HepG2 (cell line): ENCODE measurements around the gene BSG. TPM values are rescaled to one million over a fixed set of nuclear protein-coding genes. Genes with fewer than 3 reads are reported as not detected.
A peak's percentile ranks its signal among the peaks of the same experiment; 100 is the strongest.

Experiments
- ARHGAP35 ChIP-seq: sonication (generic); formaldehyde crosslinking; IDR thresholded peaks from 2 replicates; pipeline ENCODE4 v1.9.0; 2022; ENCODE audit warnings: mild to moderate bottlenecking, inconsistent platforms, moderate library complexity, missing genetic modification reagents, borderline replicate concordance
- ETV5 ChIP-seq: IDR thresholded peaks from 2 replicates; pipeline ENCODE4 v1.6.1; 2018; ENCODE audit warnings: missing biosample characterization, missing genetic modification reagents, inconsistent platforms, borderline replicate concordance
- FOXA1 ChIP-seq, 2 experiments: fragments of 450-650 bp in 1 of 2; sonication (generic) in 1 of 2; formaldehyde crosslinking in 1 of 2; IDR thresholded peaks; 2 replicates each; pipeline versions ENCODE4 v1.4.0 to v1.6.1; 2016 to 2020; ENCODE audit warnings: missing genetic modification reagents in 1 of 2
- HOXA5 ChIP-seq: sonication (generic); formaldehyde crosslinking; IDR thresholded peaks from 2 replicates; pipeline ENCODE4 v1.4.0; 2020; ENCODE audit warnings: missing genetic modification reagents
- IKZF4 ChIP-seq: sonication (generic); formaldehyde crosslinking; IDR thresholded peaks from 2 replicates; pipeline ENCODE4 v1.5.1; 2020; ENCODE audit warnings: borderline replicate concordance, mild to moderate bottlenecking, low read depth, missing genetic modification reagents; ENCODE audit errors: not compliant biosample characterization
- MATR3 ChIP-seq: sonication (generic); formaldehyde crosslinking; IDR thresholded peaks from 2 replicates; pipeline ENCODE4 v1.4.0; 2020; ENCODE audit warnings: missing genetic modification reagents
- MTA3 ChIP-seq: sonication (generic); formaldehyde crosslinking; IDR thresholded peaks from 2 replicates; pipeline ENCODE4 v1.4.0; 2020; ENCODE audit warnings: missing genetic modification reagents
- MYC ChIP-seq: sonication (generic); formaldehyde crosslinking; IDR thresholded peaks from 2 replicates; pipeline ENCODE4 v1.9.0; 2021; ENCODE audit warnings: missing genetic modification reagents, borderline replicate concordance
- NAIF1 ChIP-seq: sonication (generic); formaldehyde crosslinking; IDR thresholded peaks from 2 replicates; pipeline ENCODE4 v1.5.0; 2020; ENCODE audit warnings: mild to moderate bottlenecking, missing genetic modification reagents, borderline replicate concordance
- NR2F6 ChIP-seq, 2 experiments: IDR thresholded peaks; 2 replicates each; pipeline ENCODE4 v1.6.1; 2016; ENCODE audit warnings: antibody characterized with exemption in 1 of 2, mild to moderate bottlenecking in 1 of 2
- PAX8 ChIP-seq: sonication (generic); formaldehyde crosslinking; IDR thresholded peaks from 2 replicates; pipeline ENCODE4 v1.8.0; 2022; ENCODE audit warnings: mild to moderate bottlenecking, missing genetic modification reagents, borderline replicate concordance
- SMC3 ChIP-seq: IDR thresholded peaks from 2 replicates; pipeline ENCODE4 v1.6.1; 2011; ENCODE audit warnings: low read length, improper control_type of control experiment
- TCF12 ChIP-seq, 2 experiments: fragments of 450-650 bp in 1 of 2; sonication (generic) in 1 of 2; formaldehyde crosslinking in 1 of 2; IDR thresholded peaks; 2 replicates each; pipeline versions ENCODE4 v1.6.1 to v1.8.0; 2017 to 2022; ENCODE audit warnings: antibody characterized with exemption in 1 of 2, mild to moderate bottlenecking in 1 of 2, missing genetic modification reagents in 1 of 2, moderate library complexity in 1 of 2
- TOPORS ChIP-seq: sonication (generic); formaldehyde crosslinking; IDR thresholded peaks from 2 replicates; pipeline ENCODE4 v1.8.0; 2023; ENCODE audit warnings: mild to moderate bottlenecking, missing genetic modification reagents
- ZBTB7B ChIP-seq: sonication (generic); formaldehyde crosslinking; IDR thresholded peaks from 2 replicates; pipeline ENCODE4 v1.4.0; 2020; ENCODE audit warnings: missing genetic modification reagents
- ZFX ChIP-seq: sonication (generic); formaldehyde crosslinking; IDR thresholded peaks from 2 replicates; pipeline ENCODE4 v1.4.0; 2020; ENCODE audit warnings: mild to moderate bottlenecking, low read depth, missing genetic modification reagents, moderate library complexity
- ZNF230 ChIP-seq: sonication (generic); formaldehyde crosslinking; IDR thresholded peaks from 2 replicates; pipeline ENCODE4 v1.4.0; 2020; ENCODE audit warnings: mild to moderate bottlenecking, missing genetic modification reagents
- ZNF431 ChIP-seq: sonication (generic); formaldehyde crosslinking; IDR thresholded peaks from 2 replicates; pipeline ENCODE4 v1.9.0; 2022; ENCODE audit warnings: missing genetic modification reagents, low read depth, mild to moderate bottlenecking, borderline replicate concordance
- ZNF607 ChIP-seq: sonication (generic); formaldehyde crosslinking; IDR thresholded peaks from 2 replicates; pipeline ENCODE4 v1.5.1; 2020; ENCODE audit warnings: missing genetic modification reagents, mild to moderate bottlenecking, borderline replicate concordance
- ZNF776 ChIP-seq: sonication (generic); formaldehyde crosslinking; IDR thresholded peaks from 2 replicates; pipeline ENCODE4 v1.4.0; 2020; ENCODE audit warnings: mild to moderate bottlenecking, missing genetic modification reagents
- polyA plus RNA-seq, 8 experiments: library from polyadenylated mRNA; depleted of rRNA in 3 of 8; stranded (reverse) in 7 of 8; unstranded in 1 of 8; fragments of >200 nt; fragmentation: Illumina TruSeq in 4 of 8; extraction: Trizol in 4 of 8; gene quantifications; 2 replicates each; pipeline versions ENCODE4 v1.2.1 to v1.2.3, GENCODE V29; 2011 to 2016; ENCODE audit warnings: low read depth in 4 of 8, missing spikeins in 1 of 8, mixed read lengths in 1 of 8; ENCODE audit not compliant: insufficient read depth in 1 of 8
- total RNA-seq, 5 experiments: library from RNA; depleted of rRNA; stranded (reverse); fragments of >200 nt; fragmentation: Illumina TruSeq; extraction: Trizol; gene quantifications; 2 replicates each; pipeline ENCODE4 v1.2.3, GENCODE V29; 2016; ENCODE audit warnings: low read depth in 1 of 5
- TF ChIP-seq, protein P1 (sequence below): sonication (generic); formaldehyde crosslinking; IDR thresholded peaks from 2 replicates; pipeline ENCODE4 v1.4.0; 2020; ENCODE audit warnings: missing genetic modification reagents
- TF ChIP-seq, protein P2 (sequence below): sonication (generic); formaldehyde crosslinking; IDR thresholded peaks from 2 replicates; pipeline ENCODE4 v1.8.0; 2023; ENCODE audit warnings: mild to moderate bottlenecking, missing genetic modification reagents
- TF ChIP-seq, protein P3 (sequence below): sonication (generic); formaldehyde crosslinking; IDR thresholded peaks from 2 replicates; pipeline ENCODE4 v1.8.0; 2022; ENCODE audit warnings: missing genetic modification reagents, mild to moderate bottlenecking, inconsistent platforms, borderline replicate concordance

Gene BSG
- total and polyA plus RNA-seq, 2 of the 13 experiments (the other 11 are each of a cell fraction or from before 2014, with no cell fraction given), result 309 to 754 TPM

DNA sequence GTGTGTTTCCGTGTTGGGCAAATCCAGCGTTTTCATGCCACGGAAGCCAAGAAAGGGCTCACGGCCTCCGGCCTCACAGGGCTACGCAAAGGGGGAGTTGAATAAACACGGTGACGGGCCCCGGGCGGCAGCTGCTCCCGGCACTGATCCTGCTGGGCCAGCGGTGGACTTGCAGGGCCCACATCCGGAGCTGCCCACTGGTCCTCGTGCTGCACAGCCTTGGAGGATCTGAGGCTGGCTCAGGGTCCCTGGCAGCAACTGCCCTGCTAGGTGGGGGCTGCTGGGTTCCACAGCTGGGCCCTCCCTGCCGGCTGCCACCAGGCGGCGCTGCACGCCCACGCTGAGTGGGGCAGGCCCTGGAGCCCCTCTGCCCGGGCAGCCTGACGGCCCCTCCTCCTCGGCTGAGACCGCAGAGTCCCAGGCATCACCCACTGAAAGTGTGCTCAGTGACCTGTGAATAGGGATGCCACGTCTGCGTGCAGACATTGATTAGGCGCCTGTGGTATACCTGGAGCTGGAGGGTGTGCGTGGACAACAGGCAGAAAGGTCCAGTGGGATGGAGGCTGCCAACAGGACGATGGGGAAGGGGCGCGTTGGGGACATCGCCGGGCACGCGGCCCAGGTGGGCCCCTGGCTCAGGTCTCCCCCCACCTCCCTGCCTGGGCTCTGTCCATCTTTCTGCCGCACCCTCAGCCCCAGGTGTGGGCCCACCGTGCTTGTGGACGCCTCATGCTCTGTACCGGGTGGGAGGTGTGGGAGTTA, 12.0 kb downstream of the BSG start (continued):
- TF ChIP-seq, protein P1, sequence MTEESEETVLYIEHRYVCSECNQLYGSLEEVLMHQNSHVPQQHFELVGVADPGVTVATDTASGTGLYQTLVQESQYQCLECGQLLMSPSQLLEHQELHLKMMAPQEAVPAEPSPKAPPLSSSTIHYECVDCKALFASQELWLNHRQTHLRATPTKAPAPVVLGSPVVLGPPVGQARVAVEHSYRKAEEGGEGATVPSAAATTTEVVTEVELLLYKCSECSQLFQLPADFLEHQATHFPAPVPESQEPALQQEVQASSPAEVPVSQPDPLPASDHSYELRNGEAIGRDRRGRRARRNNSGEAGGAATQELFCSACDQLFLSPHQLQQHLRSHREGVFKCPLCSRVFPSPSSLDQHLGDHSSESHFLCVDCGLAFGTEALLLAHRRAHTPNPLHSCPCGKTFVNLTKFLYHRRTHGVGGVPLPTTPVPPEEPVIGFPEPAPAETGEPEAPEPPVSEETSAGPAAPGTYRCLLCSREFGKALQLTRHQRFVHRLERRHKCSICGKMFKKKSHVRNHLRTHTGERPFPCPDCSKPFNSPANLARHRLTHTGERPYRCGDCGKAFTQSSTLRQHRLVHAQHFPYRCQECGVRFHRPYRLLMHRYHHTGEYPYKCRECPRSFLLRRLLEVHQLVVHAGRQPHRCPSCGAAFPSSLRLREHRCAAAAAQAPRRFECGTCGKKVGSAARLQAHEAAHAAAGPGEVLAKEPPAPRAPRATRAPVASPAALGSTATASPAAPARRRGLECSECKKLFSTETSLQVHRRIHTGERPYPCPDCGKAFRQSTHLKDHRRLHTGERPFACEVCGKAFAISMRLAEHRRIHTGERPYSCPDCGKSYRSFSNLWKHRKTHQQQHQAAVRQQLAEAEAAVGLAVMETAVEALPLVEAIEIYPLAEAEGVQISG (CRISPR knock-in tag), result peak; percentile 92
- TF ChIP-seq HOXA5, result 0 out of 2 replicates have a peak, but pooled peaks have one; percentile 32
- 0 out of 2 replicates have a peak, but pooled peaks have one; percentile 49 for TF ChIP-seq TOPORS (CRISPR knock-in tag)
- TF ChIP-seq ARHGAP35 (CRISPR knock-in tag), result peak; percentile 47
- TF ChIP-seq TCF12 (IDR thresholded peaks at IDR 0.05), result no peak
- 0 out of 2 replicates have a peak, but pooled peaks have one; percentile 53 for TF ChIP-seq TCF12 (CRISPR knock-in tag; IDR thresholded peaks at IDR 0.05)
- peak; percentile 79; the same call in 1 of the 2 replicates for TF ChIP-seq ZNF431
- TF ChIP-seq ETV5 (CRISPR knock-in tag), result peak; percentile 30; the same call in 1 of the 2 replicates
- no peak for TF ChIP-seq MTA3 (CRISPR knock-in tag)
- TF ChIP-seq FOXA1 (IDR thresholded peaks at IDR 0.05), result no peak
- TF ChIP-seq FOXA1 (CRISPR knock-in tag; IDR thresholded peaks at IDR 0.05), result no peak; the same call in 1 of the 2 replicates
- no peak for TF ChIP-seq ZNF230 (CRISPR knock-in tag)
- no peak for TF ChIP-seq NAIF1 (CRISPR knock-in tag)
- peak; percentile 57; the same call in 1 of the 2 replicates for TF ChIP-seq MYC
- TF ChIP-seq, protein P2, sequence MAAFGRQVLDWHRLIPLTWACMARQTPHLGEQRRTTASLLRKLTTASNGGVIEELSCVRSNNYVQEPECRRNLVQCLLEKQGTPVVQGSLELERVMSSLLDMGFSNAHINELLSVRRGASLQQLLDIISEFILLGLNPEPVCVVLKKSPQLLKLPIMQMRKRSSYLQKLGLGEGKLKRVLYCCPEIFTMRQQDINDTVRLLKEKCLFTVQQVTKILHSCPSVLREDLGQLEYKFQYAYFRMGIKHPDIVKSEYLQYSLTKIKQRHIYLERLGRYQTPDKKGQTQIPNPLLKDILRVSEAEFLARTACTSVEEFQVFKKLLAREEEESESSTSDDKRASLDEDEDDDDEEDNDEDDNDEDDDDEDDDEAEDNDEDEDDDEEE (CRISPR knock-in tag), result 0 out of 2 replicates have a peak, but pooled peaks have one; percentile 48
- peak; percentile 62; the same call in 1 of the 2 replicates for TF ChIP-seq ZBTB7B (CRISPR knock-in tag)
- TF ChIP-seq SMC3, result peak; percentile 32; the same call in 1 of the 2 replicates
- TF ChIP-seq ZNF776 (CRISPR knock-in tag), result peak; percentile 27; the same call in 1 of the 2 replicates
- TF ChIP-seq ZNF607 (CRISPR knock-in tag), result peak; percentile 86
- TF ChIP-seq ZFX (CRISPR knock-in tag), result peak; percentile 65; the same call in 1 of the 2 replicates
- TF ChIP-seq, protein P3, sequence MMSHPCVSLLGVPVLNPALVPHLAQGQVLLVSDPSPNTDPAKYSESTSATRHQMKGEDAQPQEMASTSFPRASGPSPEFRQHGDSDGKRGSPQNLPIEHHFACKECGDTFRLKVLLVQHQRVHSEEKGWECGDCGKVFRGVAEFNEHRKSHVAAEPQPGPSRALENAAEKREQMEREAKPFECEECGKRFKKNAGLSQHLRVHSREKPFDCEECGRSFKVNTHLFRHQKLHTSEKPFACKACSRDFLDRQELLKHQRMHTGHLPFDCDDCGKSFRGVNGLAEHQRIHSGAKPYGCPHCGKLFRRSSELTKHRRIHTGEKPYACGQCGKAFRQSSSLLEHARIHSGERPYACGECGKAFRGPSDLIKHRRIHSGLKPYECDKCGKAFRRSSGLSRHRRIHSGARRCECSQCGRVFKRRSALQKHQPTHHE (CRISPR knock-in tag), result peak; percentile 70; the same call in 1 of the 2 replicates
- no peak for TF ChIP-seq NR2F6 (IDR thresholded peaks at IDR 0.05)
- no peak for TF ChIP-seq NR2F6 (CRISPR knock-in tag; IDR thresholded peaks at IDR 0.05)
- TF ChIP-seq IKZF4 (CRISPR knock-in tag), result peak; percentile 38
- TF ChIP-seq MATR3, result no peak
- no peak for TF ChIP-seq PAX8 (CRISPR knock-in tag)
